Mesothelial cell of epicardium (in vitro differentiated cells): ENCODE results near the gene ATP8A1. TPM values are rescaled to one million over a fixed set of nuclear protein-coding genes. Genes with fewer than 3 reads are reported as not detected.

ENCODE experiments used
- DNase-seq, 2 experiments: peaks; one replicate each; pipeline ENCODE4 v3.0.0; 2021; ENCODE audit warnings: low spot score in 2 of 2; ENCODE audit not compliant: unreplicated experiment in 2 of 2
- H3K27ac Mint-ChIP-seq: 2 replicates; pipeline ENCODE4 v1.8.0; 2021; ENCODE audit warnings: mixed read lengths
- H3K27me3 Mint-ChIP-seq: 2 replicates; pipeline ENCODE4 v1.8.0; 2021; ENCODE audit warnings: low read depth, mixed read lengths
- H3K36me3 Mint-ChIP-seq: 2 replicates; pipeline ENCODE4 v1.8.0; 2021; ENCODE audit warnings: mixed read lengths
- H3K4me1 Mint-ChIP-seq: 2 replicates; pipeline ENCODE4 v1.8.0; 2021; ENCODE audit warnings: mixed read lengths
- H3K4me3 Mint-ChIP-seq: 2 replicates; pipeline ENCODE4 v1.8.0; 2021; ENCODE audit warnings: mild to moderate bottlenecking, moderate library complexity, mixed read lengths
- H3K9me3 Mint-ChIP-seq: 2 replicates; pipeline ENCODE4 v1.8.0; 2021; ENCODE audit warnings: mixed read lengths
- total RNA-seq: library from RNA; stranded (reverse); gene quantifications from 3 replicates; pipeline ENCODE4 v1.2.1, GENCODE V29; 2021
- TF ChIP-seq, protein P1 (sequence below): fragments of 200-600 bp; sonication (generic); IDR thresholded peaks from one replicate; pipeline ENCODE4 v1.5.0; 2021; ENCODE audit warnings: antibody characterized with exemption; ENCODE audit not compliant: unreplicated experiment

Gene ATP8A1
- total RNA-seq, 1 donor from 2014 or later: 15.7 TPM

DNA sequence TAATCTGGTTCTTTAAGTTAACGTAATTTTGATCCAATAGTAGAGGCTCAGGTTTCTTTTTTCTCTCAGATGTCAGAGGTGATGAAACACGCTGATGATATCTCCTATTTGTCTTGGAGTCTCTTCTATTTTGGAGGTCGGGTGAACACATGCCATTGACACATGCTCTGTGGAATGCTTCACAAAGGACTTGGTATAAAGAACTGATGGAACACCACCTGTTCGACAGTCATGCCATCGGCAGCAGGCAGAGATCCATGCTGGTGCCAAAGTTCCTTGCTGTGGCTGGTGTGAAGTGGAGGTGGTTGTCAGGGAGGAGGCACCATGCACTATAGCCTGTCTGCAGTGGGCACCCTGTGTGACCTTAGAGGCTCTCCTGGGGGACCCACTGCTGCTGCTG is 94.9 kb downstream of the ATP8A1 start:
- DNase-seq: no peak
- Mint-ChIP-seq H3K9me3 (peaks cover 12% of the 10 kb centered on the region), H3K27me3 (no peaks in the 10 kb centered on the region), H3K27ac (no peak overlapping the region), H3K36me3 (peaks cover 13% of the 10 kb centered on the region), H3K4me1 (peaks cover 5% of the 10 kb centered on the region), H3K4me3 (no peak overlapping the region)
- TF ChIP-seq, protein P1, sequence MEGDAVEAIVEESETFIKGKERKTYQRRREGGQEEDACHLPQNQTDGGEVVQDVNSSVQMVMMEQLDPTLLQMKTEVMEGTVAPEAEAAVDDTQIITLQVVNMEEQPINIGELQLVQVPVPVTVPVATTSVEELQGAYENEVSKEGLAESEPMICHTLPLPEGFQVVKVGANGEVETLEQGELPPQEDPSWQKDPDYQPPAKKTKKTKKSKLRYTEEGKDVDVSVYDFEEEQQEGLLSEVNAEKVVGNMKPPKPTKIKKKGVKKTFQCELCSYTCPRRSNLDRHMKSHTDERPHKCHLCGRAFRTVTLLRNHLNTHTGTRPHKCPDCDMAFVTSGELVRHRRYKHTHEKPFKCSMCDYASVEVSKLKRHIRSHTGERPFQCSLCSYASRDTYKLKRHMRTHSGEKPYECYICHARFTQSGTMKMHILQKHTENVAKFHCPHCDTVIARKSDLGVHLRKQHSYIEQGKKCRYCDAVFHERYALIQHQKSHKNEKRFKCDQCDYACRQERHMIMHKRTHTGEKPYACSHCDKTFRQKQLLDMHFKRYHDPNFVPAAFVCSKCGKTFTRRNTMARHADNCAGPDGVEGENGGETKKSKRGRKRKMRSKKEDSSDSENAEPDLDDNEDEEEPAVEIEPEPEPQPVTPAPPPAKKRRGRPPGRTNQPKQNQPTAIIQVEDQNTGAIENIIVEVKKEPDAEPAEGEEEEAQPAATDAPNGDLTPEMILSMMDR: no peak

DNA sequence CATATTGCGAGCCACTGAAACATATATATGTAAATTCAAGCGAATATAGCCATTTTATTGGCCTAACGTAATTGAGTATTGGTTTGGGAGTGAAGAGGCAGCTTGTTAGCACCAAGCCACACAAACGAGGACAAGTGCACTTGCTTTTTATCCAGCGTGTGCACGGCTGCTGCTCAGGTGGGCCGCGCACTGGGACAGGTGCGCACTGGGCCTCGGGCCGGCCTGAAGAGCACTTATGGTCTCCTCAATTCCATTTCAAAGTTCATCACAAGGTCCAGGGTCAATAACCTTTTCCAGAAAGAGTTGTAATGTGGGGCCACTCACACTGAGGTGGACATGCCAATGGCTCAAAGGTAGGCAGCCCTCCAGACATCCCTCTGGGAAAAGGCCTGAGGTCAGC is 95.9 kb downstream of the ATP8A1 start:
- TF ChIP-seq, protein P1: no peak
- Mint-ChIP-seq H3K4me3 (no peak overlapping the region), H3K27me3 (no peaks in the 10 kb centered on the region), H3K4me1 (peaks cover 5% of the 10 kb centered on the region), H3K27ac (no peak overlapping the region), H3K9me3 (peaks cover 12% of the 10 kb centered on the region), H3K36me3 (peaks cover 13% of the 10 kb centered on the region)
- no peak for DNase-seq

- Mint-ChIP-seq H3K27ac (no peak overlapping the region), H3K36me3 (peaks cover 13% of the 10 kb centered on the region), H3K4me3 (no peak overlapping the region), H3K4me1 (peaks cover 5% of the 10 kb centered on the region), H3K9me3 (peaks cover 12% of the 10 kb centered on the region), H3K27me3 (no peaks in the 10 kb centered on the region)
- no peak for DNase-seq
- TF ChIP-seq, protein P1: no peak
Observed at GRCh38 chr4:42560467-42560861, 96.4 kb downstream of the ATP8A1 start.

- Mint-ChIP-seq H3K4me1 (peaks cover 5% of the 10 kb centered on the region), H3K36me3 (peaks cover 15% of the 10 kb centered on the region), H3K4me3 (no peak overlapping the region), H3K27me3 (no peaks in the 10 kb centered on the region), H3K9me3 (peaks cover 20% of the 10 kb centered on the region), H3K27ac (no peak overlapping the region)
- no peak for DNase-seq
- TF ChIP-seq, protein P1: no peak
Observed at GRCh38 chr4:42558156-42558555, 98.7 kb downstream of the ATP8A1 start.

GRCh38 chr4:42555828-42556227 is 101.1 kb downstream of the ATP8A1 start:
- Mint-ChIP-seq H3K36me3 (peaks cover 3% of the 10 kb centered on the region), H3K27me3 (no peaks in the 10 kb centered on the region), H3K9me3 (peaks cover 9% of the 10 kb centered on the region), H3K4me1 (peaks cover 5% of the 10 kb centered on the region), H3K27ac (no peak overlapping the region), H3K4me3 (no peak overlapping the region)
- no peak for DNase-seq
- TF ChIP-seq, protein P1: no peak

DNA sequence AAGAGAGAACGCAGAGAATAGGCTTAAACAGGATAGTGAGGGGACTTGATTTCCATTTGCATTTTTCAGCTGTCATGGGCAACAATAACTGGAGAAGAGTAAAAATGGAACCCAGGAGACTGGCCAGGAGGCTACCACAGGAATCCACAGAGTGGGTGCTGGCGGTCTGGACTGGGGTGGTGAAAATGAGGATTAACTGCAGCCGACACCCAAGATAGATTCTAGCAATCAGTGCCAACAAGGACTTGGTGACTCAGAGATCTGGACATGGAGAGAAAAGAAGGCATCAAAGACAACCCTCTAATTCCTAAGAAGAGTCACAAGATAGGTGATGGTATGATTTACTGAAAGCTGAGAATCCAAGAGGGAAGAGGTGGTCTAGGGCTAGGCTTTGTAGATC is 102.8 kb downstream of the ATP8A1 start:
- no peak for DNase-seq
- Mint-ChIP-seq H3K9me3 (peaks cover 9% of the 10 kb centered on the region), H3K36me3 (peaks cover 3% of the 10 kb centered on the region), H3K27ac (no peak overlapping the region), H3K27me3 (no peaks in the 10 kb centered on the region), H3K4me1 (no peaks in the 10 kb centered on the region), H3K4me3 (no peak overlapping the region)
- TF ChIP-seq, protein P1: no peak
